OCI-LY7 (cell line): ENCODE results near the gene CXCR3. TPM values are rescaled to one million over a fixed set of nuclear protein-coding genes. Genes with fewer than 3 reads are reported as not detected.
"Not testable (repeated sequence)": the region's sequence is repeated elsewhere in the genome, so short reads cannot be mapped to it uniquely, and the experiment has no call there.

Experiments used
- BruUV-seq: library from RNA; stranded (reverse); fragments of 400-500 nt; replicated peaks from 2 replicates; lab custom pipeline; 2021; lab: Mats Ljungman, UMichigan
- CTCF ChIA-PET: fragments of 300-600 bp; sonication (Branson Sonifier 250); formaldehyde crosslinking; loops from one replicate; lab custom pipeline; 2022; ENCODE audit warnings: antibody characterized with exemption; ENCODE audit not compliant: unreplicated experiment; lab: Charles Lee
- POLR2A ChIA-PET: fragments of 300-600 bp; sonication (Branson Sonifier 250); formaldehyde crosslinking; loops from one replicate; lab custom pipeline; 2022; ENCODE audit warnings: antibody characterized with exemption; lab: Charles Lee
- DNase-seq: peaks from one replicate; pipeline ENCODE4 v3.0.0-alpha.2; 2015; ENCODE audit warnings: low spot score
- H2AFZ ChIP-seq: fragments of 200-600 bp; sonication (generic), shearing (Covaris generic); 2 replicates; pipeline ENCODE4 v1.6.1; 2014; ENCODE audit warnings: mild to moderate bottlenecking, antibody characterized with exemption, low read length, moderate library complexity
- H3K27ac ChIP-seq: fragments of 200-600 bp; sonication (generic); 2 replicates; pipeline ENCODE4 v1.5.1; 2014; ENCODE audit warnings: mixed run types, low read depth, mild to moderate bottlenecking, moderate library complexity, low read length, inconsistent platforms; ENCODE audit not compliant: poor library complexity, severe bottlenecking
- H3K36me3 ChIP-seq: fragments of 200-600 bp; sonication (generic); 2 replicates; pipeline ENCODE4 v1.6.1; 2014; ENCODE audit warnings: mild to moderate bottlenecking, antibody characterized with exemption, low read length, moderate library complexity, mixed read lengths; ENCODE audit not compliant: insufficient read depth
- H3K4me1 ChIP-seq: fragments of 200-600 bp; sonication (generic); 2 replicates; pipeline ENCODE4 v1.5.1; 2014; ENCODE audit warnings: mild to moderate bottlenecking, low read length; ENCODE audit not compliant: insufficient read depth, poor library complexity, severe bottlenecking
- H3K4me2 ChIP-seq: fragments of 200-600 bp; sonication (generic); 2 replicates; pipeline ENCODE4 v1.6.1; 2014; ENCODE audit warnings: mild to moderate bottlenecking, low read length
- H3K4me3 ChIP-seq: fragments of 200-600 bp; sonication (generic); 2 replicates; pipeline ENCODE4 v1.5.1; 2014; ENCODE audit warnings: mild to moderate bottlenecking, low read depth, low read length; ENCODE audit not compliant: poor library complexity, severe bottlenecking
- H3K79me2 ChIP-seq: fragments of 200-600 bp; sonication (generic); 2 replicates; pipeline ENCODE4 v1.6.1; 2016; ENCODE audit warnings: low read depth, mild to moderate bottlenecking, low read length, moderate library complexity, mixed read lengths; ENCODE audit not compliant: insufficient read depth
- H3K9me2 ChIP-seq: fragments of 200-600 bp; sonication (generic); 2 replicates; pipeline ENCODE4 v1.6.1; 2016; ENCODE audit warnings: mild to moderate bottlenecking, low read length, mixed read lengths; ENCODE audit not compliant: insufficient read depth
- H3K9me3 ChIP-seq: fragments of 200-600 bp; sonication (generic); 2 replicates; pipeline ENCODE4 v1.6.1; 2014; ENCODE audit warnings: mild to moderate bottlenecking, mixed run types, low read length, mixed read lengths
- H4K20me1 ChIP-seq: fragments of 200-600 bp; sonication (generic); 2 replicates; pipeline ENCODE4 v1.6.1; 2014; ENCODE audit warnings: mild to moderate bottlenecking, antibody characterized with exemption, low read length, moderate library complexity, mixed read lengths; ENCODE audit not compliant: insufficient read depth
- EZH2phosphoT487 ChIP-seq: fragments of 200-600 bp; sonication (generic); IDR thresholded peaks from 2 replicates; pipeline ENCODE4 v1.6.1; 2018; ENCODE audit warnings: low read depth, borderline replicate concordance, mild to moderate bottlenecking, mixed run types, antibody characterized with exemption, low read length, moderate library complexity, mixed read lengths
- intact Hi-C: fragments of 100-400 bp; cut with micrococcal nuclease; formaldehyde crosslinking; loops from one replicate; pipeline ENCODE4 v1.10.0; 2022; ENCODE audit not compliant: unreplicated experiment
- total RNA-seq, 2 experiments: library from RNA; depleted of rRNA in 1 of 2; stranded (reverse); fragments of >200 nt in 1 of 2; shearing (Covaris generic) in 1 of 2; gene quantifications; 2 replicates each; pipeline ENCODE4 v1.2.3, GENCODE V29; 2014 to 2022
- TF ChIP-seq, protein P1 (sequence below): fragments of 200-600 bp; sonication (generic); conservative IDR thresholded peaks from 2 replicates; pipeline ENCODE4 v1.5.1; 2014; ENCODE audit warnings: mild to moderate bottlenecking, antibody characterized with exemption, low read length, moderate library complexity, mixed read lengths

Gene CXCR3
- total RNA-seq, 2 experiments from 2014 or later = not detected

GRCh38 chrX:71612256-71612655 is 6.1 kb downstream of the CXCR3 start:
- no peak for DNase-seq
- H4K20me1 ChIP-seq = no peaks in the 10 kb centered on the region
- peaks cover 15% of the 10 kb centered on the region for H3K4me1 ChIP-seq
- CTCF ChIA-PET = no interaction called here
- no TSS peak for BruUV-seq
- H3K36me3 ChIP-seq = peaks cover 49% of the 10 kb centered on the region
- H3K27ac ChIP-seq = no peak overlapping the region
- no peak overlapping the region for H3K4me2 ChIP-seq
- POLR2A ChIA-PET = no interaction called here
- no peak for TF ChIP-seq EZH2phosphoT487
- TF ChIP-seq, protein P1, sequence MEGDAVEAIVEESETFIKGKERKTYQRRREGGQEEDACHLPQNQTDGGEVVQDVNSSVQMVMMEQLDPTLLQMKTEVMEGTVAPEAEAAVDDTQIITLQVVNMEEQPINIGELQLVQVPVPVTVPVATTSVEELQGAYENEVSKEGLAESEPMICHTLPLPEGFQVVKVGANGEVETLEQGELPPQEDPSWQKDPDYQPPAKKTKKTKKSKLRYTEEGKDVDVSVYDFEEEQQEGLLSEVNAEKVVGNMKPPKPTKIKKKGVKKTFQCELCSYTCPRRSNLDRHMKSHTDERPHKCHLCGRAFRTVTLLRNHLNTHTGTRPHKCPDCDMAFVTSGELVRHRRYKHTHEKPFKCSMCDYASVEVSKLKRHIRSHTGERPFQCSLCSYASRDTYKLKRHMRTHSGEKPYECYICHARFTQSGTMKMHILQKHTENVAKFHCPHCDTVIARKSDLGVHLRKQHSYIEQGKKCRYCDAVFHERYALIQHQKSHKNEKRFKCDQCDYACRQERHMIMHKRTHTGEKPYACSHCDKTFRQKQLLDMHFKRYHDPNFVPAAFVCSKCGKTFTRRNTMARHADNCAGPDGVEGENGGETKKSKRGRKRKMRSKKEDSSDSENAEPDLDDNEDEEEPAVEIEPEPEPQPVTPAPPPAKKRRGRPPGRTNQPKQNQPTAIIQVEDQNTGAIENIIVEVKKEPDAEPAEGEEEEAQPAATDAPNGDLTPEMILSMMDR = no peak
- no peaks in the 10 kb centered on the region for H3K79me2 ChIP-seq
- no peak overlapping the region for H3K4me3 ChIP-seq
- H3K9me2 ChIP-seq = no peaks in the 10 kb centered on the region
- no peaks in the 10 kb centered on the region for H3K9me3 ChIP-seq
- intact Hi-C loops = no loop called here
- no peak overlapping the region for H2AFZ ChIP-seq

DNA sequence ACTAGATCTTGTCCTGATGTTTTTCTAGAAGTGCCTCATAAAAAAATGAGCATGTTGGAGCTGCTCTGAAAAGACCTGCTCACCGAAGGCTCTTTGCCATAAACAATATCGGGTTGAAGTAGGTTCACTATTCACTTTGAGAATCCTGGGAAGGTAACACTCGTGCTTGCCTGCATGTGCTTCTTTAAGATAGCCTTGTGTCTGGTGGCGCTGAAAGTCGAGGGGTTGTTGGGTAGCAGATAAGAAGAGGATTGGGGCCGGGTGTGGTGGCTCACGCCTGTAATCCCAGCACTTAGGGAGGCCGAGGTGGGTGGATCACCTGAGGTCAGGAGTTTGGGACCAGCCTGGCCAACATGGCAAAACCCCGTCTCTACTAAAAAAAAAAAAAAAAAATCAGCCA is 6.6 kb downstream of the CXCR3 start:
- BruUV-seq = not testable (repeated sequence)

DNA sequence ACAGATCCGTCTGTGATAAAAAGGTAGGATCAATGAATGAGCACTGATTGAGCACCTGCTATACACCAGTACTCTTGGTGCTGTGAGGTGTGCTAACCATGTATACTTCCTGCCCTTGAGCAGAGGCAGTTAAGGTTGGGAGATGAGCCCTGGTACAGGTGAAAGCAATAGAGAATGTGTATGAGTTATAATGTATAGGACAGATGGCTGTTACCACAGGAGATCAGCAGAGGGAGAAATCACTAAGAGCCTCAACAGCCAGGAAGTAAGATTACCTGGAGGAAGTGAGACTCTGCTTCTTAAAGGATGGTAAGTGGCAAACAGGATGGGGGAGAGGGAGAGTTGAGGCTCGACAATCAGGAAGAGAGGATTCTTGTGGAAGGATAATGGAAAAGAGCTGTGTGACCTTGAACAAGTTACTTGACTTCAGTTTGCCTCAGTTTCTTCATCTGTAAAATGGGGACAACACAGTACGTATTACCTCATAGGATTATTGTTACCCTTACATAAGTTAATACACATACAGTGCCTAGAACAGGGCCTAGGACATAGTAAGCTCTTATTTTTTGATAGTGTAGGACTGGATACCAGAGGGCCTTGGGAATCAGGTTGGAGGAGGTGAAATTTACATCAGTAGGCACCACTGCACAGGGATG is 9.1 kb downstream of the CXCR3 start:
- H3K4me2 ChIP-seq = no peak overlapping the region
- peaks cover 27% of the 10 kb centered on the region for H3K4me1 ChIP-seq
- ChIA-PET CTCF (no interaction called here), POLR2A (no interaction called here)
- H3K4me3 ChIP-seq = no peak overlapping the region
- intact Hi-C loops = loop anchor here (1.0 kb wide), 1 partner anchor 43 kb away; no protein-coding TSS in a partner anchor
- H4K20me1 ChIP-seq = no peaks in the 10 kb centered on the region
- H3K9me2 ChIP-seq = no peaks in the 10 kb centered on the region
- no peaks in the 10 kb centered on the region for H3K9me3 ChIP-seq
- peaks cover 78% of the 10 kb centered on the region for H3K36me3 ChIP-seq
- no peak overlapping the region for H2AFZ ChIP-seq
- no peaks in the 10 kb centered on the region for H3K79me2 ChIP-seq
- H3K27ac ChIP-seq = peak overlapping the region; percentile 30
- no peak for TF ChIP-seq EZH2phosphoT487
- TF ChIP-seq, protein P1 = peak; percentile 49
- DNase-seq = peak; percentile 59
- no TSS peak for BruUV-seq

More for the DNA sequence above, 6.6 kb downstream of the CXCR3 start:
- H3K4me2 ChIP-seq, H4K20me1 ChIP-seq, H3K27ac ChIP-seq, H2AFZ ChIP-seq, H3K79me2 ChIP-seq, H3K4me3 ChIP-seq, CTCF ChIA-PET, H3K9me2 ChIP-seq, intact Hi-C loops, H3K9me3 ChIP-seq, DNase-seq, POLR2A ChIA-PET: not testable (repeated sequence)
- H3K36me3 ChIP-seq = peaks cover 54% of the 10 kb centered on the region
- peaks cover 20% of the 10 kb centered on the region for H3K4me1 ChIP-seq
